B cell (primary cell): ENCODE data around the gene PIMREG. TPM values are rescaled to one million over a fixed set of nuclear protein-coding genes. Genes with fewer than 3 reads are reported as not detected.

Experiments
- ATAC-seq: fragments of 200-7000 bp; cut with Tn5 transposase; one replicate; pipeline ENCODE4 v1.10.0; 2021; ENCODE audit warnings: low read depth, mild to moderate bottlenecking, moderate number of reproducible peaks, moderate library complexity
- CTCF ChIA-PET: fragments of 350-600 bp; sonication (Branson Sonifier 250); formaldehyde crosslinking; loops from one replicate; lab custom pipeline; 2021; ENCODE audit warnings: antibody characterized with exemption, inconsistent platforms; lab: Charles Lee
- POLR2A ChIA-PET: fragments of 350-600 bp; sonication (Branson Sonifier 250); formaldehyde crosslinking; loops from one replicate; lab custom pipeline; 2021; ENCODE audit warnings: antibody characterized with exemption; lab: Charles Lee
- DNase-seq: peaks from one replicate; pipeline ENCODE4 v3.0.0; 2013
- H2AFZ ChIP-seq: 2 replicates; pipeline ENCODE4 v1.6.1; 2012; ENCODE audit warnings: mild to moderate bottlenecking, low read depth, low read length; ENCODE audit not compliant: insufficient read depth, poor library complexity, severe bottlenecking
- H3K27ac ChIP-seq, 2 donors: 1 replicate in 1 of 2; 2 replicates in 1 of 2; pipeline ENCODE4 v1.5.1; 2012 to 2013; ENCODE audit warnings: low read length in 2 of 2, mild to moderate bottlenecking in 2 of 2, moderate library complexity in 1 of 2
- H3K27me3 ChIP-seq, 4 experiments: fragments of 200-600 bp in 1 of 4; sonication (generic) in 1 of 4; replicated peaks in 1 of 4; 1 replicate in 2 of 4; 2 replicates in 2 of 4; pipeline versions ENCODE4 v1.6.1 to v1.7.0; 2013 to 2016; ENCODE audit warnings: low read length in 3 of 4, mild to moderate bottlenecking in 2 of 4, mixed read lengths in 1 of 4, moderate library complexity in 1 of 4; ENCODE audit not compliant: insufficient read depth in 4 of 4, control insufficient read depth in 3 of 4; ENCODE audit errors: control extremely low read depth in 1 of 4
- H3K36me3 ChIP-seq, 2 experiments: replicated peaks in 1 of 2; 1 replicate in 1 of 2; 2 replicates in 1 of 2; pipeline versions ENCODE4 v1.6.1 to v1.7.1; 2013; ENCODE audit warnings: low read length in 1 of 2; ENCODE audit not compliant: insufficient read depth in 2 of 2, control insufficient read depth in 1 of 2; ENCODE audit errors: control extremely low read depth in 1 of 2, extremely low read depth in 1 of 2
- H3K4me1 ChIP-seq, 2 donors: fragments of 200-600 bp in 1 of 2; sonication (generic) in 1 of 2; 1 replicate in 1 of 2; 2 replicates in 1 of 2; pipeline versions ENCODE4 v1.5.1 to v1.6.1; 2013 to 2017; ENCODE audit warnings: low read length in 2 of 2; ENCODE audit not compliant: control insufficient read depth in 2 of 2, insufficient read depth in 2 of 2
- H3K4me2 ChIP-seq: replicated peaks from 2 replicates; pipeline ENCODE3; 2012; ENCODE audit warnings: mild to moderate bottlenecking, low read depth, low read length; ENCODE audit not compliant: poor library complexity, severe bottlenecking
- H3K4me3 ChIP-seq, 5 experiments: fragments of 200-600 bp in 1 of 5; sonication (generic) in 1 of 5; 1 replicate in 3 of 5; 2 replicates in 2 of 5; pipeline versions ENCODE4 v1.5.1 to v1.7.0; 2011 to 2016; ENCODE audit warnings: low read length in 4 of 5, mild to moderate bottlenecking in 4 of 5, low read depth in 2 of 5, control low read depth in 1 of 5, moderate library complexity in 1 of 5; ENCODE audit not compliant: insufficient read depth in 1 of 5; ENCODE audit errors: control extremely low read depth in 1 of 5, extremely low read depth in 1 of 5
- H3K79me2 ChIP-seq: fragments of 200-600 bp; sonication (generic); one replicate; pipeline ENCODE4 v1.6.0; 2016; ENCODE audit warnings: low read length; ENCODE audit not compliant: control insufficient read depth, insufficient read depth
- H3K9ac ChIP-seq: fragments of 200-600 bp; sonication (generic); 2 replicates; pipeline ENCODE4 v1.6.1; 2017; ENCODE audit warnings: mild to moderate bottlenecking, low read length, moderate library complexity
- H3K9me3 ChIP-seq, 3 donors: one replicate each; pipeline versions ENCODE4 v1.6.1 to v1.7.1; 2013; ENCODE audit warnings: low read length in 2 of 3; ENCODE audit not compliant: control insufficient read depth in 2 of 3, insufficient read depth in 1 of 3; ENCODE audit errors: control extremely low read depth in 1 of 3
- H4K20me1 ChIP-seq: 2 replicates; pipeline ENCODE4 v1.6.0; 2012; ENCODE audit warnings: mild to moderate bottlenecking, low read length; ENCODE audit not compliant: insufficient read depth, control insufficient read depth, poor library complexity, severe bottlenecking
- H3K27ac Mint-ChIP-seq: one replicate; pipeline ENCODE4 v1.8.0; 2021; ENCODE audit warnings: mixed read lengths
- H3K27me3 Mint-ChIP-seq: one replicate; pipeline ENCODE4 v1.8.0; 2021; ENCODE audit warnings: mixed read lengths
- H3K4me1 Mint-ChIP-seq: one replicate; pipeline ENCODE4 v1.8.0; 2021; ENCODE audit warnings: mixed read lengths
- H3K4me3 Mint-ChIP-seq: one replicate; pipeline ENCODE4 v1.8.0; 2021; ENCODE audit warnings: mixed read lengths
- H3K9me3 Mint-ChIP-seq: one replicate; pipeline ENCODE4 v1.8.0; 2022; ENCODE audit warnings: mixed read lengths; ENCODE audit not compliant: insufficient read depth
- EZH2 ChIP-seq: IDR thresholded peaks from 2 replicates; pipeline ENCODE4 v1.6.1; 2012; ENCODE audit warnings: borderline replicate concordance, low read depth, mild to moderate bottlenecking, moderate library complexity, low read length; ENCODE audit not compliant: insufficient read depth, poor library complexity, severe bottlenecking
- WGBS: methylation state at CpG from one replicate; pipeline ENCODE4 v1.1.5; 2013; ENCODE audit warnings: missing lambda C conversion rate; ENCODE audit not compliant: insufficient coverage; 5-methylcytosine and 5-hydroxymethylcytosine counted together
- intact Hi-C: fragments of 100-400 bp; cut with micrococcal nuclease; formaldehyde crosslinking; loops from one replicate; pipeline ENCODE4 v1.10.0; 2022
- polyA plus RNA-seq: library from polyadenylated mRNA; depleted of rRNA; stranded (reverse); fragments of >200 nt; gene quantifications from 2 replicates; pipeline ENCODE4 v1.2.3, GENCODE V29; 2012
- total RNA-seq, 2 donors: library from RNA; stranded (reverse); fragments of 120-200 nt in 1 of 2; gene quantifications; 1 replicate in 1 of 2; 2 replicates in 1 of 2; pipeline versions ENCODE4 v1.2.3 to v1.2.4, GENCODE V29; 2013 to 2022
- TF ChIP-seq, protein P1 (sequence below): fragments of 200-600 bp; IDR thresholded peaks from one replicate; pipeline ENCODE4 v1.8.0; 2022; ENCODE audit warnings: antibody characterized with exemption, mild to moderate bottlenecking

The PIMREG gene
- total and polyA plus RNA-seq, 2 donors (not counting 1 experiment from before 2014, with no cell fraction given): 0.21 TPM; not detected in 1

DNA sequence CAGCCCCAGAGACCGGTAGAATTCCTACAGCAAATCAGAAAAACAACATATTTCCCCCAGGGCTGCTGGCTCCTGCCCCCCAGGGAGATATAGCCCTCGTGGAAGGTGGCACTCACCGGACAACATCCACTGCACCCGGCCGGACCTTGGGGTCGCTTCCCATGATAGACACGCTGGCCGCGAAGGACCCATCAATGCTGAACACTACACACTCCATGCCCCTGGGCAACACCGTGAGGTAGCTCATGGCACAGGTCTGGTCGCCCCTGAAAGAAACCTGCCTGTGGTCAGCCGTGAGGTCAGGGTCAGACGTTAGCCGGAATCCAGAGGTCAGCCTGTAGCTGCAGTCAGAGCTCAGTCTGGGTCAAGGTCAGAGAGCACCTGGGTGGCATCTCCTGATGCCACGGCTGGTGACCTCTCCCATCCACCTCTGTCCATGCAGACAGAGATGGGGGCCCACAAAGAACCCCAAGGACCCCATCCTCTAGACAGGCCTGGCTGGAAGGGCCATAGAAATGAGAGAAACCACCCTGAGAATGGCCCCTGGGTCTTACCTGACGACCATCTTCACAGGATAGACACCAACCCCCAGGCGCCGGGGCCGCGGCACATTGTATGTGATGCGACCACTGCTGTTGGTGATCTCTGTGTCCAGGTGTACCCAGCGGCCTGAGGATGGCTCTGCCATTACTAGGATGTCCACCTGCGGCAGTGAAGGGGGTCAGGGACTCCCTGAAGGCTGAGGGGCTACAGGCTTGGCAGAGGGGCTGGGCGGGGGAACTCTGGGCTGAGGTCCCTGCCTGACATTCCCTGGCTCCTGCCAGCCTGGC, 19.6 kb downstream of the PIMREG start:
- no peak overlapping the region for H3K27ac Mint-ChIP-seq
- H3K4me3 Mint-ChIP-seq: no peak overlapping the region
- Histone ChIP-seq H3K9ac (no peak overlapping the region), H3K4me2 (no peak overlapping the region), H4K20me1 (no peaks in the 10 kb centered on the region), H3K36me3 (no peaks in the 10 kb centered on the region), H3K4me1 (no peaks in the 10 kb centered on the region), H3K27me3 (no peaks in the 10 kb centered on the region), H3K9me3 (peaks cover 0 to 3% (median 0%) of the 10 kb centered on the region in 3 donors), H3K4me3 (no peak overlapping the region), H2AFZ (no peak overlapping the region), H3K79me2 (no peaks in the 10 kb centered on the region), H3K27ac (no peak overlapping the region)
- no peaks in the 10 kb centered on the region for H3K9me3 Mint-ChIP-seq
- H3K27me3 Mint-ChIP-seq: peaks cover 12% of the 10 kb centered on the region
- ChIA-PET CTCF (no interaction called here), POLR2A (no interaction called here)
- ATAC-seq: no peak
- DNase-seq: no peak
- intact Hi-C loops: no loop called here
- WGBS: 95% methylated on average over 23 of the region's 24 CpGs
- no peak for TF ChIP-seq EZH2
- TF ChIP-seq, protein P1, sequence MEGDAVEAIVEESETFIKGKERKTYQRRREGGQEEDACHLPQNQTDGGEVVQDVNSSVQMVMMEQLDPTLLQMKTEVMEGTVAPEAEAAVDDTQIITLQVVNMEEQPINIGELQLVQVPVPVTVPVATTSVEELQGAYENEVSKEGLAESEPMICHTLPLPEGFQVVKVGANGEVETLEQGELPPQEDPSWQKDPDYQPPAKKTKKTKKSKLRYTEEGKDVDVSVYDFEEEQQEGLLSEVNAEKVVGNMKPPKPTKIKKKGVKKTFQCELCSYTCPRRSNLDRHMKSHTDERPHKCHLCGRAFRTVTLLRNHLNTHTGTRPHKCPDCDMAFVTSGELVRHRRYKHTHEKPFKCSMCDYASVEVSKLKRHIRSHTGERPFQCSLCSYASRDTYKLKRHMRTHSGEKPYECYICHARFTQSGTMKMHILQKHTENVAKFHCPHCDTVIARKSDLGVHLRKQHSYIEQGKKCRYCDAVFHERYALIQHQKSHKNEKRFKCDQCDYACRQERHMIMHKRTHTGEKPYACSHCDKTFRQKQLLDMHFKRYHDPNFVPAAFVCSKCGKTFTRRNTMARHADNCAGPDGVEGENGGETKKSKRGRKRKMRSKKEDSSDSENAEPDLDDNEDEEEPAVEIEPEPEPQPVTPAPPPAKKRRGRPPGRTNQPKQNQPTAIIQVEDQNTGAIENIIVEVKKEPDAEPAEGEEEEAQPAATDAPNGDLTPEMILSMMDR: no peak
- H3K4me1 Mint-ChIP-seq: no peaks in the 10 kb centered on the region

DNA sequence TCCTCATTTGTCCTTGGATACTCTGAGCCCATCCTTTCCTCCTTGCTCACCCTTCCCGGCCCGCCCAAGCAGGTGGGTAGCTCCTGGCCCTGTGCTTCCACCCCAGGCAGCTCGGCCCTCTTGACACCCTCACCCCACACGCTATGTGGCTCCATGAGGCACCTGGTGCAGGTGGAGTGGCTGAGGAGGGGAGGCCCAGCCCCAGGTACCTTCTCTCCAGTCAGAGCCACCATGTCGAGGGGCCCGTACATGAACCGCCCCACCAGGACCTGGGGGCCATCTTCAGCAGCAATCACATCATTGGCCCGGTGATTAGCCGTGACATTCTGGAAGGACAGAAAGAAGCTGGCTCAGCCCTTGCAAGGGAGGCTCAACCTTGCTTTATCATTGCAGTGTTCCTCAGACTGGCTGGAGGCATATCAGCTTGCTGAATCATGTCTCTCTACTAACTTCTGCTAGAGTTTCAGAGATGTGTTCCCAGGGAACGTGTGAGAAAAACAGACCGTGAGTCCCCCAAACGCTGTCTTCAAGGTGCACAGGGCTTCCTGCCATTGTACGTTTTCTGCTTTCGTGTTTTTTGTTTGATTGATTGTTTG, 20.3 kb downstream of the PIMREG start:
- no peak for ATAC-seq
- Histone ChIP-seq H4K20me1 (no peaks in the 10 kb centered on the region), H3K4me3 (no peak overlapping the region), H3K36me3 (no peaks in the 10 kb centered on the region), H2AFZ (no peak overlapping the region), H3K9ac (no peak overlapping the region), H3K27me3 (no peaks in the 10 kb centered on the region), H3K4me1 (no peaks in the 10 kb centered on the region), H3K79me2 (no peaks in the 10 kb centered on the region), H3K27ac (no peak overlapping the region), H3K9me3 (peaks cover 0 to 3% (median 0%) of the 10 kb centered on the region in 3 donors), H3K4me2 (no peak overlapping the region)
- intact Hi-C loops: no loop called here
- Mint-ChIP-seq H3K4me3 (no peak overlapping the region), H3K27ac (no peak overlapping the region), H3K9me3 (no peaks in the 10 kb centered on the region), H3K4me1 (no peaks in the 10 kb centered on the region), H3K27me3 (peaks cover 19% of the 10 kb centered on the region)
- 92% methylated on average over 10 of the region's 14 CpGs for WGBS
- ChIA-PET POLR2A (no interaction called here), CTCF (no interaction called here)
- TF ChIP-seq EZH2: no peak
- TF ChIP-seq, protein P1: no peak
- DNase-seq: no peak
